ENCODE measurements around the gene FAM161A. TPM values are rescaled to one million over a fixed set of nuclear protein-coding genes. Genes with fewer than 3 reads are reported as not detected.
A peak's percentile ranks its signal among the peaks of the same experiment; 100 is the strongest.
"Not testable (repeated sequence)": the region's sequence is repeated elsewhere in the genome, so short reads cannot be mapped to it uniquely, and the experiment has no call there.

FAM161A gene
- total RNA-seq, 1 experiment from 2014 or later, result 12.2 TPM

GRCh38 chr2:61854564-61855317 lies 881 bp upstream of the FAM161A start:
- Histone ChIP-seq H3K79me2 (ENCODE audit: low read depth) (no peaks in the 10 kb centered on the region), H4K20me1 (ENCODE audit: insufficient read depth) (no peaks in the 10 kb centered on the region), H3K36me3 (ENCODE audit: low read depth) (no peaks in the 10 kb centered on the region), H3K4me1 (replicated peaks; ENCODE audit: insufficient read depth) (peaks cover 14% of the 10 kb centered on the region), H3K9me2 (ENCODE audit: insufficient read depth) (no peaks in the 10 kb centered on the region), H3K4me3 (peak overlapping the region; percentile 86), H3K27ac (peak overlapping the region; percentile 49), H3K9me3 (ENCODE audit: insufficient read depth, low read depth) (no peaks in the 10 kb centered on the region; the same call in 1 of the 2 replicates), H3K27me3 (ENCODE audit: insufficient read depth, low read depth) (no peaks in the 10 kb centered on the region), H3K4me2 (peak overlapping the region; percentile 92), H3F3A (ENCODE audit: insufficient read depth, low read depth) (peaks cover 34% of the 10 kb centered on the region; the same call in 1 of the 2 replicates), H2AFZ (peak overlapping the region; percentile 99)
- no TSS peak for BruUV-seq (replicated peaks)
- intact Hi-C loops (cut with micrococcal nuclease; ENCODE audit: unreplicated experiment), result loop anchor here (1.0 kb wide), 4 partner anchors 34 to 316 kb away; partner anchors contain the start of genes CCT4 and XPO1
- peak; percentile 92 to 96 for DNase-seq
- TF ChIP-seq CTCF (conservative IDR thresholded peaks at IDR 0.05), result no peak; the same call in 1 of the 2 replicates
- TF ChIP-seq EZH2 (IDR thresholded peaks at IDR 0.05; ENCODE audit: low read depth), result no peak
- ChIA-PET CTCF (interaction anchor here (0.6 kb wide), 1 partner anchor 34 kb away, joined by 8 read pairs; no protein-coding TSS in a partner anchor), POLR2A (ENCODE audit: unreplicated experiment) (interaction anchor here (0.6 kb wide), 2 partner anchors 36 to 728 kb away, joined by 3 read pairs; no protein-coding TSS in a partner anchor)

DNA sequence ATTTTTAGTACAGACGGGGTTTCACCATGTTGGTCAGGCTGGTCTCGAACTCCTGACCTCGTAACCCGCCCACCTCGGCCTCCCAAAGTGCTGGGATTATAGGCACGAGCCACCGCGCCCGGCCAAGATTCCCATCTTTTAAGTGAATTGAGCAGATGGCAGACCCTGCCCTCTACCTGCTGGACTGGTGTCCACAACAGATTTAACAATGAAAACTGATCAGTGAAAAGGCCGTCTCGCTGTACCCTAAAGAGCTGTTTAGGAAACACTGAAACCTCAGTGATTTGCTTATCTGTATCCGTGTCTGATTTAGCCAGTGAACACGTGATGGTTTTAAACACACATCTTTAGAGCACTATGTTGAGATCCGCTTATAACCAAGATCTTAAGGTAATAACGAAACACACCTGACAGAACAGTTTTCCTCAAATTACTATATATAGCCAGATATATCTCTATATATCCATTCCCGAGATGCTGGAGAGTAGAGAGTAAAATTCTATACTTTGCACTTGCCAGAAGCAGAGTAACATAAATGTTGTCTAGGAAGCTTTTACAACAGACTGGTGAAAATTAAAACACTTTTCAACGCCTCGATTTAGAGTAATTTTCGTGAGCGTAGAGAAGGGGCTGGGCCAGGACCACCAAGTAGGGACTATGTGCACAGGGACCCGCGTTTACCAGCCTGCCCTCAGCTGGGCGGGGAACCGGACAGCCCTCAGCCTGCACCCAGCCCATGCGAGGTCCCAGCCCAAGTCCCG lies 594 bp downstream of the FAM161A start:
- DNase-seq, result peak; percentile 40 to 65
- Histone ChIP-seq H3F3A (ENCODE audit: insufficient read depth, low read depth) (peaks cover 34% of the 10 kb centered on the region; the same call in 1 of the 2 replicates), H3K27ac (no peak overlapping the region), H2AFZ (peak overlapping the region; percentile 99), H4K20me1 (ENCODE audit: insufficient read depth) (no peaks in the 10 kb centered on the region), H3K79me2 (ENCODE audit: low read depth) (no peaks in the 10 kb centered on the region), H3K9me2 (ENCODE audit: insufficient read depth) (no peaks in the 10 kb centered on the region), H3K9me3 (ENCODE audit: insufficient read depth, low read depth) (no peaks in the 10 kb centered on the region), H3K27me3 (ENCODE audit: insufficient read depth, low read depth) (no peaks in the 10 kb centered on the region), H3K4me3 (peak overlapping the region; percentile 86), H3K36me3 (ENCODE audit: low read depth) (no peaks in the 10 kb centered on the region), H3K4me1 (replicated peaks; ENCODE audit: insufficient read depth) (peaks cover 14% of the 10 kb centered on the region), H3K4me2 (peak overlapping the region; percentile 92)
- intact Hi-C loops (cut with micrococcal nuclease; ENCODE audit: unreplicated experiment), result no loop called here
- BruUV-seq (replicated peaks), result TSS peak; percentile 44
- CTCF ChIA-PET, result interaction anchor here (0.6 to 0.7 kb wide), 2 partner anchors 309 to 331 kb away, joined by 3 to 7 read pairs; no protein-coding TSS in a partner anchor
- POLR2A ChIA-PET (ENCODE audit: unreplicated experiment), result interaction anchor here (0.7 kb wide), 1 partner anchor 326 kb away, joined by 3 read pairs; no protein-coding TSS in a partner anchor
- TF ChIP-seq CTCF (conservative IDR thresholded peaks at IDR 0.05) (peak; percentile 36; the same call in 1 of the 2 replicates), EZH2 (IDR thresholded peaks at IDR 0.05; ENCODE audit: low read depth) (no peak)

DNA sequence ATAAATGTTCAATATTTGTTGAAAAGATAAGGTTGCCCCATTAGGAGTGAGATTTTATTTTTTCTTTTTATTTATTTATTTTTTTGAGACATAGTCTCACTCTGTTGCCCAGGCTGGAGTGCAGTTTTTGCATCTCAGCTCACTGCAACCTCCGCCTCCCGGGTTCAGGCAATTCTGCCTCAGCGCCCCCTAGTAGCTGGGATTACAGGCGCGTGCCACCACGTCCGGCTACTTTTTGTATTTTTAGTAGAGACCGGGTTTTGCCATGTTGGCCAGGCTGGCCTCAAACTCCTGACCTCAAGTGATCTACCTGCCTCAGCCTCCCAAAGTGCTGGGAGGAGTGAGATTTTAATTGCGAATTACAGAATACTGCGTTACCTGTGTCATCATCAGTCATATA lies 2.6 kb downstream of the FAM161A start:
- H3K4me3 ChIP-seq; H3K27me3 ChIP-seq (ENCODE audit: insufficient read depth, low read depth); DNase-seq; CTCF ChIA-PET; H3K79me2 ChIP-seq (ENCODE audit: low read depth); H4K20me1 ChIP-seq (ENCODE audit: insufficient read depth); H3K27ac ChIP-seq; POLR2A ChIA-PET (ENCODE audit: unreplicated experiment); H3K9me3 ChIP-seq (ENCODE audit: insufficient read depth, low read depth); BruUV-seq (replicated peaks); H3K4me2 ChIP-seq; H3K36me3 ChIP-seq (ENCODE audit: low read depth); H3K9me2 ChIP-seq (ENCODE audit: insufficient read depth); H2AFZ ChIP-seq; intact Hi-C loops (cut with micrococcal nuclease; ENCODE audit: unreplicated experiment): not testable (repeated sequence)
- peaks cover 14% of the 10 kb centered on the region for H3K4me1 ChIP-seq (replicated peaks; ENCODE audit: insufficient read depth)
- peaks cover 34% of the 10 kb centered on the region; the same call in 1 of the 2 replicates for H3F3A ChIP-seq (ENCODE audit: insufficient read depth, low read depth)

All from PC-9 (cell line).